COLO668 (cell line): ENCODE measurements around the gene SH3PXD2A.
A peak's percentile ranks its signal among the peaks of the same experiment; 100 is the strongest.

Experiments
- DNase-seq: peaks from one replicate; lab custom pipeline; 2025; ENCODE audit not compliant: unreplicated experiment; lab: John Stamatoyannopoulos, UW

The SH3PXD2A gene

DNA sequence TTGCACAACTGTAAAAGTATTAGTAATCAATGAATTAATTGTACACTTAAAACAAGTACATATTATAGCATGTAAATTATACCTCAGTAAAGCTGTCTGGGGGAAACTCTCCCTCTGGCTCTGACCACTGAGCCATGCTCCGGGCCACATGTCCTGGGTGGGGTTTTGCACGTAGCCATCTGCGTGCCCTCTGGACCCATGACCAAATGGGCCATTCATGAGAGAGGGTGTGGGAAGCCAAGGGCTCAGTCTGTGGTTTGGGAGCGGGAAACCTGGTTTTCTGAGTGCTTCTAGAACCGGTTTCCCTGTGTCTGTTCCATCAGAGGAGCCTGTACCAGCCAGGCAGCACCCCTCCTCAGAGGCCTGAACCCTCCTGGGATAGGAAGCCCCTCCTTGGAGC lies 143.2 kb downstream of the SH3PXD2A start:
- no peak for DNase-seq

DNA sequence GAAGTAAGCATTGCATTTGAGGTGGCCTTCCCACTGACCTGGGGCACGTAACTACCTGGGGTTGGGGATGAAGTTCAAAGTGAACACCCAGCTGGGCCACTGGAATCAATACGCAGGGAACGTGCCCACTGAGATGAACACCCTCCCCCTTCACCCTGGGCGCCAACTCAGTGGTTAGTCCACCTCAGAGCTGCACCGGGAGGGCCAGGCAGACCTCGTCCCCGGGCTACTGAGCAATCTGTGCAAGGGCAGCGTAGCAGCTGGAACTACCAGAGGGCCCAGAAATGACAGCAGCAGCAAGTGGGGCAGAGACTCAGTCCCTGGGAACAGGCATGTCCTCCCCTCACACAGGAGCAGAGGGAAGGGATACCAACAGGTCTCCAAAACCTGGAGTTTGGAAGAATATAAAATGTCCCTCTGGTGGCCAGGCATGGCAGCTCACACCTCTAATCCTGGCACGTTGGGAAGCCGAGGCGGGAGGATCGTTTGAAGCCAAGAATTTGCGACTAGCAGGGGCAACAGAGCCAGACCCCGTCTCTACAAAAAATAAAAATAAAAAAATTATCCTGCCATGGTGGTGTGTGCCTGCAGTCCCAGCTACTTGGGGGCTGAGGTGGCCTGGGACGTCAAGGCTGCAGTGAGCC lies 143.9 kb downstream of the SH3PXD2A start:
- DNase-seq: no peak

DNA sequence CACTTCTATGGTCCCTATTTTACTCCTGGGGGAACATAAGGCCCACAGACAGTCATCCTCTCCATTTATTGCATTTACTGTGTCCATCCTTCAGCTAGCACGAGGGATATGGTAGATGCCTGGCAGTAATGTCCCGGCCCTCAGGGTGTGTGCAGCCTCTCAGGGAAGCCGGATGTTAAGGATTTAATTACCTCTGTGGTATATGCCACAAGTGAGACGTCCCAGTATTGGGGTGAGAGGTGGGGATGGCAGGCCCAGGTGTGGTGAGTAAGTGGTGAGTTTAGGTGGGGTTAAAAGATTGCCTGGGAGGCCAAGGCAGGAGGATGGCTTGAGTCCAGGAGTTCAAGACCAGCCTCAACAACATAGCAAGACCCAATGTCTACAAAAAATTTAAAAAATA lies 144.9 kb downstream of the SH3PXD2A start:
- DNase-seq: no peak

DNA sequence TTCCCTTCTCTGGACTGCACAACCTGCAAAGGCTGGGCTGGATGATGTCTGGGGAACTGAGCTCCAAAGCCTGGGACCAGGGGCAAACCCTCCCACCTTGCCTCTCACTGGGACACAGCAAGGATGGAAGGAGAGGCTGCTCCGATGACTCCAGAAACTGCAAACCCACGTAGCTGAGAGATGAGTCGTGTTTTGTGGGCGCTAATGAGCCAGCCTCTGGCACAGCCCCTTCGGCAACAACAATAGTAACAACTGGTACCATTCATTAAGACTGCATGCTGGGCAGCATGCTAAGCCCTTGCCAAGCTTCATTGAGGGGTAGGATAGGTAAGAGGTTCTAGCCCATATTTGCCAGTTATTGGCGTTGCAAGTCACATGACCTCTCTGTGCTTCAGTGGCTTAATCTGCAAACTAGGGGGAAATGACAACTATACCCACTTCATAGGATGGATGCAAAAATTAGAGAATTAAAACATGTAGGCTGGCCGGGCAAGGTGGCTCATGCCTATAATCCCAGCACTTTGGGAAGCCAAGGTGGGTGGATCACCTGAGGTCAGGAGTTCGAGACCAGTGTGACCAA lies 145.9 kb downstream of the SH3PXD2A start:
- DNase-seq: no peak

DNA sequence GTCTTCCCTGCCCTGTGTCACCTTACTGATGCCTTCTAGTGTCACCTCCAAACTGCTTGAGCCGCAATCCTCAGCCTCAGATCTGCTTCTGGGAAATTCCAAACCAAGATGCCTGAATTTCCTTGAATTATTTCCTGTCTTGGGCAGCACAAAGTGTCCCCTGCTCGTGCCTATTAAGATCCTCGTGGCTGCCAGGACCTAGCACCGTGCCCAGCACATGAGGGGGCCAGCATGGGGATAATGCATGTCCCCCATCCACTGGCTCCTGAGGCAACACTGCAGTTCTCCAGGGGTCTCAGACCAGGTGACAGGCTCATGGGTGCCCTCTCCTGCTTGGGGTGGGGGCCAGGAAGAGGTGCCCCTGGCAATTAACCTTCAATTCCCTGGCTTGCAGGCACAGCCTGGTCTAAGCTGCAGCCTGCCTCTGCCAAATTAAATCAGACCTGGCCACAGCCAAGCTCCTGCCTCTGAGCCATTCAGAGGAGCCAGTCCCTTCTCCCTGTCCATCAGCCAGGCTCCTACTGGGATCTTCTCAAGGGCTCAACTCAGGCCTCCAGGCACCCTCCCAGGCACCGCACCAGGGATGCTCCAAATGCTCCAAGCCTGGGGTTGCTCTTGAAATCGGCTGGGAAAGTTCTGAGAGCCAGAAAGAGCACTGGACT lies 146.6 kb downstream of the SH3PXD2A start:
- DNase-seq: no peak

DNA sequence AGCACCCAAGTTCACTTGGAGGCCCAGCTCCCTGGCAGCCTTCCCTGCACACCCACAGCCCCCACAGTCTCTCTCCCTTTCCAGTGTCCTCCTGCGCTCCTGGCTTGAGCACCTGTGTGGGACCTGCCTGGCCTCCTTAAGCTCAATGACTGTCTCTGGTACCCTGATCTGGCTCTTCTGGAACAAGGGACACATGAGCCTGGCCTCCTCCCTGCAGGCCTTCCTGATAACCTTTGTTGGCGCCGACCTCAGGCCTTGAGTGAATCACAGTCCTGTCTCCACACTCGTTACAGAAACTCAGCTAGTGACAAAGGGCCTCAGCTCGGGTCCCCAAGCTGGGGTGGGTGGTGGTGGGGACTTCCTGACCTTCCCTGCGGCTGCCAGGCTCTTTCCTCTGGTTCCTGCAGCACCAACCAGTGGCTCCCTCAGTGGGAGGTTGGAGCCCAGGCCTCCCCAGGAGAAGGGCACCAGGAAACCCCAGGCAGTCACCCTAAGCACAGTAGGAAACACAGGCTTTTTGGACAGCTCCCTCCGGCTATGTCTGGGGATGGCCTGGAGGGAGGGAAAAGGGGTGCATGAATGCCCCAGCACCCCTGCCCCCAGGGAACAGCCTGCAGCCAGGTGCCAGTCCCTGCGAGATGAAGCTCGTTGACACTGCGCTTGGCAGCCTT lies 147.3 kb downstream of the SH3PXD2A start:
- DNase-seq: no peak

DNA sequence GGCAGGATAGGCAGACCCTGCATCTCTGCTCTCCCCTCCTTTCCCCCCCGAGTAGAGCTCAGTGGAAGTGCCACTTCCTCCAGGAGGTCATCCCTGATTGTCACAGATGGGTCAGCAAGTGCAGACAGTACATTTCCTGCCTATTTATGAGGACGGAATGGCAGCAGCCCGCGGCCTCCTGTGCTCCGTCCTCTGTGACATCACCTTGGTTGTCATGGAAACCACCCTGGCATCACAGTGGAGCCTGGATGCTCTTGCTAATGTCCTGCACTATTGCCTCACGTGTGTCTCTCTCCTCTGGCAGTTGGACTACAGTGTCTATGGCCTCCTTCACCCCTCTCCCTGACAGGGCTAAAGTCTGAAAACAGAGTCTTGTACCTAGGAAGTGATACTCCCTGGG lies 148.6 kb downstream of the SH3PXD2A start:
- no peak for DNase-seq

DNA sequence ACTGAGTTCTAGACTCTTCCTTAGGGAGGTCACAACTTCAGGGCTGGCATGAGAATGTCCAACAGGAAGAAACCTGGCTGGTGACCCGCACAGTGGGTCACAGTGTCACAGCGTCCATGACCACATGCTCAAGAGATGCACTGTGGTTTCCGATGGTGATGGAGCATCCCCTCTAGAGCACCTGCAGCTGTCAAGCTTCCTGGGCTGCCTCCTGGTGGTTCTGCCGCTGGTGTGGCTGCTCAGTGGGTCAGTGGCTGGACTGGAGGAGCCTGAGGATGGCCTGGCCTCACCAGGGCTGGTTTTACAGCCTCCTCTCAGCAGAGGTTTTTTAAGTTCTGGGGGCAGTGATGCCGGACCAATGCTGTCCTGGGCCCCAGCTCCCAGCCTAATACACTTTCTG lies 149.3 kb downstream of the SH3PXD2A start:
- DNase-seq: no peak

DNA sequence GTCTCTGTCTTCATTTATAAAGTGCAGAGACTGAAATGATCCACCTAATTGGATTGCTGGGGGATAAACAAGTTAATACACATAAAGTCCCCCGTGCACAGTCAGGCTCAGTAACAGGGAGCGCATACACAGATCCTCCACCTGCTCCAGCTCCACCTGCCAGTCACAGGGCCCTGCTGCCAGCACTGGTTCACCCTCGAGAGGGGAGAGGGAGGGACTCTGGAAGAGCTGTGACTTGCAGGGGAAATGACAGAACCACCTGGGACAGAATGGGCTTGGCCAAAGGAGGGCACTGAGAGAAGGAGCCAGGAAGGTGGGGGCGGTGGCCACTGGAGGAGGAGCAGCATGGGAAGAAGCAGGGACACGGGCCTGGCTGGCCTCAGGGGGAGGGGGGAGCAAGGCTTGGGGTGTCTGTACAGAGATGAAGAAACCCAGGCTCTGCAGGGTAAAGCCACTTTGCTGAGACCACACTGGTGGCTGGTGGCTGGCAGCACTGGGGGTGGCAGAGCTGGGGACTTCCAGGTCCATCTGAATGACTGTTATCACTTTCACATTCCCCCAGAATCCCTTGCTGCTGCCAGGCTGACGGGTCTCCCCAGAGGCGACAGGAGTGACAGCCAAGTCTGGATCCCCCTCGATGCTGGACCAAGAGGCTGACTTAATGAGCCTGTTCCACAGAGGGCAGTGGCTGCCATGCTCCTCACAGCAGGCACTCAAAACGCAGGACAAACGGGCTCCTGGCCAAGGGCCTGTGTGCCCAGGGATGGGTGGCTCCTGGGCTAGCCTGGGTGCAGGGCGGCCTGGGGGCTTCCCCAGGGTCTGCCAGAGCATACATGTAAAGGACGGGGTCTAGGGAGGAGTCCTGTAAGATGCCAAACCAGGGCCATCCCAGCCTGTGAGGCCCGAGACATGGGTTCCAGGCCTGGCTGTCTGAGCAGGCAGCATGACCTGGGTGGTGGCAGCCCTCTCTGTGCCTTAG lies 151.1 kb downstream of the SH3PXD2A start:
- no peak for DNase-seq

DNA sequence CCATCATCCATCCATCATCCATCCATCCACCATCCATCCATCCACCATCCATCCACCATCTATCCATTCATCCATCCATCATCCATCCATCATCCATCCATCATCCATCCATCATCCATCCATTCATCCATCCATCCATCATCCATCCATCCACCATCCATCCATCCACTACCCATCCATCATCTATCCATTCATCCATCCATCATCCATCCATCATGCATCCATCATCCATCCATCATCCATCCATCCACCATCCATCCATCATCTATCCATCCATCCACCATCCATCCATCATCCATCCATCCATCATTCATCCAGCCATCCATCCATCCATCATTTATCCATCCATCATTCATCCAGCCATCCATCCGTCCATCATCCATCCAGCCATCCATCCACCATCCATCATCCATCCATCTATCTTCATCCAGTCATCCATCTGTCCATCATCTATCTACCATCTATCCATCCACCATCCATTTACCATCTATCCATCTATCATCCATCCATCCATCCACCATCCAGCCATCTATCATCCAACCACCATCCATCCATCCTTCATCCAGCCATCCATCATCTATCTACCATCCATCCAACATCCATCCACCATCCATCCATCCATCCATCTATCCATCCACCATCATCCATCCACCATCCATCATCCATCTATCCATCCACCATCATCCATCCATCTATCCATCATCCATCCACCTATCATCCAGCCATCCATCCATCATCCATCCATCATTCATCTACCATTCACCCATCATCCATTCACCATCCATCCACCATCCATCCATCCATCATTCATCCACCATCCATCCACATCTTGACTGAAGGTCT lies 153.8 kb downstream of the SH3PXD2A start:
- no peak for DNase-seq

DNA sequence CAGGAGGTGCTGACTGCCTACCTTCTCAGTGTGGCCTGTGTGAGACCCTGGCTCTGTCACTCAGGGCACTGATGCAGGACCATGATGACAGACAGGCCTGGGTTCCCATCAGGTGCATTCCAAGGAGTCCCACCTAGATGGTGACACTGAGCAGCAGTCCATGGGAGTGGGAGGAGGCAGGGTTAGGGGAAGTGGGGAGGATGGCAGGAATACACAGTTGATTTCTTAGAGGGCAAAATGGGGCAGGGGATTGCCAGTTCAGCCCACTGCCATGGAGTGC lies 155.0 kb downstream of the SH3PXD2A start:
- no peak for DNase-seq

DNA sequence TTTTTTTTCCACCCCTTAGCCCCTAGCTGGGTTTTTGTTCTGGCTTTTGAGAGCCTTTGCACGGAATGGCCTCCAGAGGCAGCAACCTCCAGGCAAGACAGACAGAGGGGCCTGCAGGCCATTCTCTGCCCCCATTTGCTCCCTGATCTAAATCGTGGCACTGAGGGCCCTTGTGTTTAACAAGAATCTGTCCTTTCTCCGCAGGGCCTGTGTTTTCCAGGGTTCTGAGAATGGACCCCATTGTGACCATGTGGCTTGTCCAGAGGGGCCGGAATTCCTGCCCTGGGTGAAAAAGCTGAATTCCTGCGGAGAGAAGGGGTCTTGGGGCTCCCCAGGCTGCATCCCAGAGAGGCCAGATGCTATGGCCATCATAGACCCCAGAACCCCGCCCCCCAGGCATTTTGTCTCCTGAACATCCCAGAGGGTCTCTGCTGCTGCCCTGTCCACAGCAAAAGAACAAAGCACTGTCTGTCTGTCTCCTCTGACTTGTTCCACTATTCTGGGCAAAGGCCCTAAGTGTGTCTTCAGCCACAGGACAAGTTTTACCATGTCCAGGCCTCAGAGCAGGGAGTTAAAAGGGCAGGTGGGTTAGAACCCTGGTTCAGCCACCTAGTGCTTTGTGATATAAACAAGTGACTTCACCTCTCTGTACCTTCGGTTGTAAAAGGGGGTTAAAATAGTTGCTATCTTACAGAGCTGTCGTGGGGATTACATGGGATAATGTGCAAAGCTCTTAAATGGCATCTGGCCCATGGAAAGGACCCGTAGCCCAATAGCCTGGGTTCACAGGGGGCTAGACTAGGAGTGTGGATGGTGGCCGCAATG lies 155.6 kb downstream of the SH3PXD2A start:
- no peak for DNase-seq

DNA sequence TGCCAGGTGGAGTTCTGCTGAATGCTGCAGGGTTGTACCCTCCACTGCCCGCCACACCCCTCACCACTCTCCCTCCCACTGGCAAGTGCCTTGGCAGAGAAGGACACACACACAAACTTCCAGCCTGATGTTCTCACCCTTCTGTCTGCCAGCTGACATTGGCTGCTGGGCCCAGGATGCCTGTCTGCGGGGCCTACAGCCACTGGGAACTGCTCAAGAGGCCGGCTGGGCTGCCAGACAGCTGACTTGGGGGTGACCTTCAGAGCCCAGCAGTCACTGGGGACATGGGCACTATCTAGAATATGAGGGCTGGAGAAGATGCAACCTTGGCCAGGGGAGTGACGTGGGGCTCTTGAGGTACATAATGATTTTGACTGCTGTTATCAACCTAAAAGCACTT lies 157.1 kb downstream of the SH3PXD2A start:
- DNase-seq: no peak

DNA sequence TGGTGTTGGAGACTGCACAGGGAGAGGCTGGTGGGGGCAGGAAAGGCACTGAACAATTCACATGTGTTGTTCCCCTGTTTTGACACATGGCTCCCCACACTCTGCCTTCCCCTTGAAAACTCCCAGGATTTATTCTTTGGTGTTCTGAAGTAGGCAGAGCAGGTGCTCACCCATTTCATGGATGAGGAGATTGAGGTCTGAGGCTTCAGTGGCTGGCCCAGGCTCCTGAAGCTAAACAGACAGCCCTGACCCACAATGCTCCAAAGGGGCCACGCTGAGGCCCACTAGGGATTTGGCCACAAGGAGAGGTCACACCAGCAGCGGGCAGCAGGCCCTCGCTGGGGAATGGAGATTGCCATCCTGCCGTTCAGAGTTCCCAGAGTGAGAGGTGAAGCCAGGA lies 157.6 kb downstream of the SH3PXD2A start:
- no peak for DNase-seq

DNA sequence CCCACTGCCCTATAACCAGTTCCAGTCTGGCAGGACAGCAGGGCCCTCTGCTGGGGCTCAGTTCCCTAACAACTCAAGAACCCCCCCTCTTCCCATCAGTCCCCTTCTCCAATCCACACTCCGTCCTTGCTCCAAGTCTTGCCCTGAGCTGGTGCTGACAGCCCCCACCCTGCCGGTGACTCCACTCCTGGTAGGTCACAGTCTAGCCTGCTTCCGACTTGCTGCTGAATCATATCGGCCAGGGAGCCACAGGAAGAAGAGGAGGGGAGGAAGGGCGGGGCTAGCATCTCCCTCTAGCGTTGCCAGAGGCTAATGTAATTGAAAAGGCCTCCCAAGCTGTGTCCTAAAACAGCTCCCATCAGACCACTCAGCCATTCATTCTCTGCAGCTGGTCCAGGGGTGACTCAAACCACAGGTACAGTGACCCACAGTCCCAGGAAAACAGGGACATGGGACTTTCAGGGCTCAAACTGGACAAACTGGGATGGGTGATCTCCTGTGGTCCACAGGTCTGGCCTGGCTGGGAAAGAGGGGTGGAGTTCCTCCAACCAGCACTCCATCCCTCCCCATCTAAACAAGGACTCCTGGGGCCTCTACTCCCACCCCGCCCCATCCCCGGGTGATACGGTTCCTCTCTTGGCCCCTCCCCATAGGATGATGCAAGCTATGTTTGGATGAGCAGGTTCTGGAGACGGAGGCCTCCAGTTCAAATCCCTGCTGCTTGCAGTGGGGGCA lies 158.8 kb downstream of the SH3PXD2A start:
- peak; percentile 8 for DNase-seq

DNA sequence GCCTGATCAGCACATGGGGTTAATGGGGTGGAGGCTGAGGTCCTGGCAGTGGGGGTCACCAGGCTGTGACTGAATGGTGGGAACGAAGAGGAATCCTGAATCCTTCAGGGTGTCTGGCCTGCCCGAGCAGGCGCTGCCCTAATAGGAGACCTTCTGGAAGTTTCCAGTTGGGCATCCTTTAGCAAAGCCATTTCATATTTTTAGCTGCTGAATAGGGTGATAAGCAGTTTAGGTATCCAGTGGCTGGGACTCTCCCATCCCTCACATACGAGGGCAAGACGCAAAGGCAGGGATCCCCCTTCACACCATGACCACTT lies 159.3 kb downstream of the SH3PXD2A start:
- DNase-seq: no peak

DNA sequence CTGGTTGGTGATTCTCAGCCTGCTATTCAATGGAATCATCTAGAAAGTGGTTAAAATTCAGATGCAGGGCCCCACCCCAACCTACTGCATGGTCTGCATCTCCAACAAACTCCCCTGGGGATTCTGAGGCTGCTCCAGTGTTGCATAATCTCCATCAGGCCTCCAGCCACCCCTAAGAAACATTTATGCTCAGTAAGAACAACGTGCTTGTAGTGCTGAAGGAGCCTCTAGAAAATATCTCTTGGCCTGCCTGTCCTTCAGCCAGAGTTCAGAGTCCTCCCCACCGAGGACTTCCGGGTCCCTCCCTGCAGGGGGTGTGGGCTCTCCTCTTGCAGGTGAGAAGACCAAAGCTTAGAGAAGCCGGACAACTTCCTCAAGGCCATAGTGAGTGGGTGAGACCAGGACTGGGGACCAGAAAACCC lies 159.8 kb downstream of the SH3PXD2A start:
- no peak for DNase-seq

DNA sequence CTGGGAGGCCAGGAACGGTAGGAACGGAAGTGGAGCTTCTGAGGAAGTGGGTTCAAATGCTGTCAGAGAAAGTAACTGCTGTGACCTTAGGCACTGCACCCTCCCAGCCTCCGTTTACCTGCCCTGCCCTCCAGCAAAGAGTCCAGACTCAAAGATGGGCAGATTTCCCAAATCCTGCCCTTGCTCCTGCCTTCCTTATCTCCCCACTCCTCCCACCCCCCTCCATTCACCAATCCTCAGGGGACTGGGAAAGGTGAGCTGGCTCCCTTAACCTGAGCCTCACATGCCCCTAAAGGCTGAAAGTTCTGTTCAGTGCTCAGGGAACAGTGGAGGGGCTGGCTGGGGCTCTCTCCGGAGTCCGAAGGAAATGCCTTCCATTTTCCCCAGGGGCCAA lies 161.6 kb downstream of the SH3PXD2A start:
- no peak for DNase-seq
